A549 (cell line): ENCODE results near the gene TTC32. TPM values are rescaled to one million over a fixed set of nuclear protein-coding genes. Genes with fewer than 3 reads are reported as not detected.

Experiments
- CBX2 ChIP-seq: fragments of 200-600 bp; sonication (generic); IDR thresholded peaks from 2 replicates; pipeline ENCODE4 v1.6.1; 2016; ENCODE audit warnings: low read depth, mild to moderate bottlenecking, borderline replicate concordance
- CEBPB ChIP-seq, 2 experiments: fragments of >200 bp in 1 of 2; sonication (Bioruptor Twin) in 1 of 2; formaldehyde crosslinking in 1 of 2; IDR thresholded peaks; 2 replicates each; pipeline ENCODE4 v1.6.1; 2012 to 2016
- EHF ChIP-seq: fragments of 250-450 bp; sonication (Bioruptor Pico); IDR thresholded peaks from 2 replicates; pipeline ENCODE4 v1.5.0; 2020; ENCODE audit warnings: mild to moderate bottlenecking
- ESRRA ChIP-seq: fragments of 150-350 bp; IDR thresholded peaks from 2 replicates; pipeline ENCODE4 v1.6.1; 2014; ENCODE audit warnings: mild to moderate bottlenecking, low read length, borderline replicate concordance
- FOXS1 ChIP-seq: fragments of 250-450 bp; sonication (Bioruptor Pico); IDR thresholded peaks from 2 replicates; pipeline ENCODE4 v1.5.0; 2020; ENCODE audit warnings: mild to moderate bottlenecking, moderate library complexity
- GATA3 ChIP-seq: IDR thresholded peaks from 2 replicates; pipeline ENCODE4 v1.6.1; 2012; ENCODE audit warnings: borderline replicate concordance
- HOXA7 ChIP-seq: fragments of 250-450 bp; sonication (Bioruptor Pico); IDR thresholded peaks from 2 replicates; pipeline ENCODE4 v1.5.0; 2020; ENCODE audit warnings: mild to moderate bottlenecking, moderate library complexity
- HOXB13 ChIP-seq: fragments of 250-450 bp; sonication (Bioruptor Pico); IDR thresholded peaks from 2 replicates; pipeline ENCODE4 v1.5.0; 2020; ENCODE audit warnings: low read depth, mild to moderate bottlenecking, moderate library complexity
- HOXB5 ChIP-seq: fragments of 250-450 bp; sonication (Bioruptor Pico); IDR thresholded peaks from 2 replicates; pipeline ENCODE4 v1.5.0; 2020; ENCODE audit warnings: mild to moderate bottlenecking, moderate library complexity
- JUN ChIP-seq, 2 experiments: fragments of >200 bp; sonication (Bioruptor Twin); formaldehyde crosslinking; IDR thresholded peaks; 2 replicates in 1 of 2; 3 replicates in 1 of 2; pipeline ENCODE4 v1.6.1; 2016 to 2017
- KDM1A ChIP-seq: fragments of 200-600 bp; sonication (generic); IDR thresholded peaks from 2 replicates; pipeline ENCODE4 v1.6.1; 2016; ENCODE audit warnings: low read depth, mild to moderate bottlenecking
- KDM5A ChIP-seq: fragments of 200-600 bp; sonication (generic); IDR thresholded peaks from 2 replicates; pipeline ENCODE4 v1.6.1; 2016; ENCODE audit warnings: antibody characterized with exemption, mild to moderate bottlenecking
- RAD21 ChIP-seq, 2 experiments: fragments of >200 bp in 1 of 2; sonication (Bioruptor Twin) in 1 of 2; formaldehyde crosslinking in 1 of 2; IDR thresholded peaks in 1 of 2; conservative IDR thresholded peaks in 1 of 2; 2 replicates in 1 of 2; 3 replicates in 1 of 2; pipeline ENCODE4 v1.6.1; 2012 to 2018; ENCODE audit warnings: inconsistent platforms in 1 of 2
- RFX5 ChIP-seq: fragments of 450-650 bp; IDR thresholded peaks from 2 replicates; pipeline ENCODE4 v1.7.1; 2014; ENCODE audit warnings: antibody characterized with exemption, mild to moderate bottlenecking, moderate library complexity
- RNF2 ChIP-seq: fragments of 200-600 bp; sonication (generic); IDR thresholded peaks from 2 replicates; pipeline ENCODE4 v1.6.1; 2016; ENCODE audit warnings: low read depth, mild to moderate bottlenecking, antibody characterized with exemption, moderate library complexity, borderline replicate concordance
- TP53 ChIP-seq: fragments of 250-450 bp; sonication (Bioruptor Pico); IDR thresholded peaks from 2 replicates; pipeline ENCODE4 v1.5.0; 2021; ENCODE audit warnings: mild to moderate bottlenecking, moderate library complexity
- ZC3H11A ChIP-seq: fragments of 450-650 bp; IDR thresholded peaks from 2 replicates; pipeline ENCODE4 v1.6.1; 2014; ENCODE audit warnings: antibody characterized with exemption, mild to moderate bottlenecking
- ZSCAN20 ChIP-seq: fragments of 250-450 bp; sonication (Bioruptor Pico); IDR thresholded peaks from 2 replicates; pipeline ENCODE4 v1.8.0; 2022; ENCODE audit warnings: mild to moderate bottlenecking, moderate library complexity
- polyA plus RNA-seq, 4 experiments: library from polyadenylated mRNA; depleted of rRNA in 3 of 4; stranded (reverse); fragments of >200 nt; fragmentation: RNase III in 1 of 4; extraction: RNeasy Plus Mini Kit Qiagen cat#74134 plus additional on column Dnase treatment in 1 of 4; gene quantifications; 2 replicates in 3 of 4; 3 replicates in 1 of 4; pipeline ENCODE4 v1.2.3, GENCODE V29; 2011 to 2017
- TF ChIP-seq, protein P1 (sequence below): fragments of 250-450 bp; sonication (Bioruptor Pico); IDR thresholded peaks from 2 replicates; pipeline ENCODE4 v1.5.0; 2021; ENCODE audit warnings: mild to moderate bottlenecking, moderate library complexity, borderline replicate concordance
- TF ChIP-seq, protein P2 (sequence below): fragments of 150-350 bp; IDR thresholded peaks from 2 replicates; pipeline ENCODE4 v1.6.1; 2014; ENCODE audit warnings: low read depth, mild to moderate bottlenecking, low read length
- TF ChIP-seq, protein P3 (sequence below): fragments of >200 bp; sonication (Bioruptor Twin); formaldehyde crosslinking; IDR thresholded peaks from 2 replicates; pipeline ENCODE4 v1.6.1; 2016
- TF ChIP-seq, protein P4 (sequence below): fragments of 450-650 bp; IDR thresholded peaks from 2 replicates; pipeline ENCODE4 v1.6.1; 2014; ENCODE audit warnings: antibody characterized with exemption
- TF ChIP-seq, protein P5 (sequence below): fragments of >200 bp; sonication (Bioruptor Twin); formaldehyde crosslinking; IDR thresholded peaks from 3 replicates; pipeline ENCODE4 v1.5.1; 2016

Gene TTC32
- polyA plus RNA-seq, 2 of the 4 experiments (the other 2 are of a cell fraction): 22.4 to 37.1 TPM

DNA sequence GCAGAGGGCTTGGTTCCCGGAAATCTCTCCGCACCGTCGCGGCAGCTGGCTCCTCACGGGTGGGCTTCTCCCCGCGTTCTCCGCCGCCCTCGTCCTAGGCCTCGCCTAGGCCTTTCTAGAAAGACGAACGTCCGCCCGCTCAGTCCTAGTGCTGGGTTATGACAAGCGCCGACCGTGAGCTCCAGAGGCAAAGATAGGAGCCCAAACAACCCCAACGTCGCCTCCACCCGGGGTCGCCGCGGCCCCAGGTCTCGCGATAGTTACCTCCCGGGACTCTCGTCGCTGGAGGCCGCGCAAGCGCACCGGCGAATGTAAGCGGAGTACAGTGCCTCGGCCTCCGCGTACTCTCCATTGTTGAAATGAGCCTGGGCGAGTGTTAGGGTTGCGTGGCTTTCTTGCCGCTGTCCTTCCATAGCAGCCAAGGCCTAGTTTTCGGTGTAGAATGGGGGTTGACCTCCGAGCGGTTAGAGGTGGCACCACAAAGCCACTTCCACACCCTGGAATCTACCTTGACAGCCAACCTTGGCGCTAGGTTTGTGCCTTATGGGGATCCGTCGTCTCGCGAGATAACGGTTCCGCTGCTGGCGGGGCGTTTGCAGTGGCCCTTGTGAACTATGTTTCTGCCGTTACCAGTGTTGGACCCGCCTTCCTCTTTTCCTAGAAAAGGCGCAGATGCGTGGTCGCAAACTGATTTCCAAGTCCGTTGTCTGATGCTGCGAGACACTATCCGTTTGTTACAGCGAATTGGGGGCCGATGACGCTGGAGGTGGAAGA, at the start of gene TTC32 (continued):
- TF ChIP-seq HOXB13 (CRISPR knock-in tag) (no peak), ZC3H11A (no peak), HOXB5 (CRISPR knock-in tag) (no peak; the same call in 1 of the 2 replicates), ESRRA (no peak), ZSCAN20 (CRISPR knock-in tag) (no peak), CBX2 (no peak), CEBPB (IDR thresholded peaks at IDR 0.05) (no peak), KDM1A (no peak), HOXA7 (CRISPR knock-in tag) (no peak), RFX5 (no peak), RNF2 (no peak), EHF (no peak), TP53 (CRISPR knock-in tag) (peak; percentile 87; the same call in 1 of the 2 replicates), GATA3 (peak; percentile 88), RAD21 (conservative IDR thresholded peaks at IDR 0.05 in 1 of 2, IDR thresholded peaks at IDR 0.05 in 1 of 2) (no peak), FOXS1 (no peak), JUN (IDR thresholded peaks at IDR 0.05) (peak; percentile 79 to 97), KDM5A (peak; percentile 89)
- TF ChIP-seq, protein P1, sequence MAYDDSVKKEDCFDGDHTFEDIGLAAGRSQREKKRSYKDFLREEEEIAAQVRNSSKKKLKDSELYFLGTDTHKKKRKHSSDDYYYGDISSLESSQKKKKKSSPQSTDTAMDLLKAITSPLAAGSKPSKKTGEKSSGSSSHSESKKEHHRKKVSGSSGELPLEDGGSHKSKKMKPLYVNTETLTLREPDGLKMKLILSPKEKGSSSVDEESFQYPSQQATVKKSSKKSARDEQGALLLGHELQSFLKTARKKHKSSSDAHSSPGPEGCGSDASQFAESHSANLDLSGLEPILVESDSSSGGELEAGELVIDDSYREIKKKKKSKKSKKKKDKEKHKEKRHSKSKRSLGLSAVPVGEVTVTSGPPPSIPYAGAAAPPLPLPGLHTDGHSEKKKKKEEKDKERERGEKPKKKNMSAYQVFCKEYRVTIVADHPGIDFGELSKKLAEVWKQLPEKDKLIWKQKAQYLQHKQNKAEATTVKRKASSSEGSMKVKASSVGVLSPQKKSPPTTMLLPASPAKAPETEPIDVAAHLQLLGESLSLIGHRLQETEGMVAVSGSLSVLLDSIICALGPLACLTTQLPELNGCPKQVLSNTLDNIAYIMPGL (CRISPR knock-in tag): no peak; the same call in 1 of the 2 replicates
- TF ChIP-seq, protein P2, sequence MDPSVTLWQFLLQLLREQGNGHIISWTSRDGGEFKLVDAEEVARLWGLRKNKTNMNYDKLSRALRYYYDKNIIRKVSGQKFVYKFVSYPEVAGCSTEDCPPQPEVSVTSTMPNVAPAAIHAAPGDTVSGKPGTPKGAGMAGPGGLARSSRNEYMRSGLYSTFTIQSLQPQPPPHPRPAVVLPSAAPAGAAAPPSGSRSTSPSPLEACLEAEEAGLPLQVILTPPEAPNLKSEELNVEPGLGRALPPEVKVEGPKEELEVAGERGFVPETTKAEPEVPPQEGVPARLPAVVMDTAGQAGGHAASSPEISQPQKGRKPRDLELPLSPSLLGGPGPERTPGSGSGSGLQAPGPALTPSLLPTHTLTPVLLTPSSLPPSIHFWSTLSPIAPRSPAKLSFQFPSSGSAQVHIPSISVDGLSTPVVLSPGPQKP: no peak
- TF ChIP-seq, protein P3, sequence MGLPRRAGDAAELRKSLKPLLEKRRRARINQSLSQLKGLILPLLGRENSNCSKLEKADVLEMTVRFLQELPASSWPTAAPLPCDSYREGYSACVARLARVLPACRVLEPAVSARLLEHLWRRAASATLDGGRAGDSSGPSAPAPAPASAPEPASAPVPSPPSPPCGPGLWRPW: no peak
- TF ChIP-seq, protein P4, sequence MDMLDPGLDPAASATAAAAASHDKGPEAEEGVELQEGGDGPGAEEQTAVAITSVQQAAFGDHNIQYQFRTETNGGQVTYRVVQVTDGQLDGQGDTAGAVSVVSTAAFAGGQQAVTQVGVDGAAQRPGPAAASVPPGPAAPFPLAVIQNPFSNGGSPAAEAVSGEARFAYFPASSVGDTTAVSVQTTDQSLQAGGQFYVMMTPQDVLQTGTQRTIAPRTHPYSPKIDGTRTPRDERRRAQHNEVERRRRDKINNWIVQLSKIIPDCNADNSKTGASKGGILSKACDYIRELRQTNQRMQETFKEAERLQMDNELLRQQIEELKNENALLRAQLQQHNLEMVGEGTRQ: no peak
- TF ChIP-seq, protein P5, sequence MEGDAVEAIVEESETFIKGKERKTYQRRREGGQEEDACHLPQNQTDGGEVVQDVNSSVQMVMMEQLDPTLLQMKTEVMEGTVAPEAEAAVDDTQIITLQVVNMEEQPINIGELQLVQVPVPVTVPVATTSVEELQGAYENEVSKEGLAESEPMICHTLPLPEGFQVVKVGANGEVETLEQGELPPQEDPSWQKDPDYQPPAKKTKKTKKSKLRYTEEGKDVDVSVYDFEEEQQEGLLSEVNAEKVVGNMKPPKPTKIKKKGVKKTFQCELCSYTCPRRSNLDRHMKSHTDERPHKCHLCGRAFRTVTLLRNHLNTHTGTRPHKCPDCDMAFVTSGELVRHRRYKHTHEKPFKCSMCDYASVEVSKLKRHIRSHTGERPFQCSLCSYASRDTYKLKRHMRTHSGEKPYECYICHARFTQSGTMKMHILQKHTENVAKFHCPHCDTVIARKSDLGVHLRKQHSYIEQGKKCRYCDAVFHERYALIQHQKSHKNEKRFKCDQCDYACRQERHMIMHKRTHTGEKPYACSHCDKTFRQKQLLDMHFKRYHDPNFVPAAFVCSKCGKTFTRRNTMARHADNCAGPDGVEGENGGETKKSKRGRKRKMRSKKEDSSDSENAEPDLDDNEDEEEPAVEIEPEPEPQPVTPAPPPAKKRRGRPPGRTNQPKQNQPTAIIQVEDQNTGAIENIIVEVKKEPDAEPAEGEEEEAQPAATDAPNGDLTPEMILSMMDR: no peak
